GM18519 (cell line): Measurements from ENCODE around the gene ATG4C.

Experiments
- ATAC-seq: cut with Tn5 transposase; IDR thresholded peaks from one replicate; pipeline ENCODE4 v1.9.1; 2021; ENCODE audit warnings: mild to moderate bottlenecking, moderate library complexity; ENCODE audit not compliant: unreplicated experiment, low FRiP score

ATG4C gene

GRCh38 chr1:62834400-62834961, 50.5 kb downstream of the ATG4C start:
- no peak for ATAC-seq

- ATAC-seq = no peak
These were observed 53.1 kb downstream of the ATG4C start for GRCh38 chr1:62836856-62837540.

GRCh38 chr1:62840555-62840954, 56.6 kb downstream of the ATG4C start:
- no peak for ATAC-seq

- peak; percentile 73 for ATAC-seq
These were observed 57.7 kb downstream of the ATG4C start for GRCh38 chr1:62841587-62842169.

GRCh38 chr1:62844030-62844429, 60.1 kb downstream of the ATG4C start:
- ATAC-seq = no peak

GRCh38 chr1:62849031-62849430, 65.1 kb downstream of the ATG4C start:
- no peak for ATAC-seq

- no peak for ATAC-seq
These were observed 68.3 kb downstream of the ATG4C start for GRCh38 chr1:62852253-62852652.

GRCh38 chr1:62856960-62857359, 73.0 kb downstream of the ATG4C start:
- ATAC-seq = no peak

- no peak for ATAC-seq
These were observed 85.4 kb downstream of the ATG4C start for GRCh38 chr1:62869217-62869754.

GRCh38 chr1:62870148-62870547, 86.2 kb downstream of the ATG4C start:
- ATAC-seq = no peak

- ATAC-seq = no peak
These were observed 91.7 kb downstream of the ATG4C start for GRCh38 chr1:62875676-62876075.

- no peak for ATAC-seq
These were observed 92.6 kb downstream of the ATG4C start for GRCh38 chr1:62876535-62876934.

- ATAC-seq = no peak
These were observed 93.6 kb downstream of the ATG4C start for GRCh38 chr1:62877579-62877978.

- ATAC-seq = no peak
These were observed 96.0 kb downstream of the ATG4C start for GRCh38 chr1:62879962-62880361.

GRCh38 chr1:62882201-62883104, 98.5 kb downstream of the ATG4C start:
- ATAC-seq = no peak

GRCh38 chr1:62884156-62884740, 100.3 kb downstream of the ATG4C start:
- ATAC-seq = no peak

- ATAC-seq = no peak
These were observed 104.0 kb downstream of the ATG4C start for GRCh38 chr1:62887799-62888507.

- no peak for ATAC-seq
These were observed 108.1 kb downstream of the ATG4C start for GRCh38 chr1:62891956-62892562.

- no peak for ATAC-seq
These were observed 113.9 kb downstream of the ATG4C start for GRCh38 chr1:62897788-62898187.
